Sigmoid colon (tissue), 7 donors: Measurements from ENCODE around the gene CABP2. TPM values are rescaled to one million over a fixed set of nuclear protein-coding genes. Genes with fewer than 3 reads are reported as not detected.

Source experiments
- DNase-seq: peaks from one replicate; pipeline ENCODE4 v3.0.0-alpha.2; 2019
- H3K27ac ChIP-seq, 4 donors: fragments of 200-600 bp; sonication (generic); one replicate each; pipeline ENCODE4 v1.5.1; 2016 to 2019; ENCODE audit warnings: mild to moderate bottlenecking in 1 of 4
- H3K27me3 ChIP-seq, 3 donors: fragments of 200-600 bp; sonication (generic); one replicate each; pipeline ENCODE4 v1.5.1; 2019; ENCODE audit warnings: mild to moderate bottlenecking in 1 of 3
- H3K36me3 ChIP-seq, 4 donors: fragments of 200-600 bp; sonication (generic); one replicate each; pipeline ENCODE4 v1.5.1; 2016 to 2019
- H3K4me1 ChIP-seq, 4 donors: fragments of 200-600 bp; sonication (generic); one replicate each; pipeline ENCODE4 v1.5.1; 2017 to 2019
- H3K4me3 ChIP-seq, 4 donors: fragments of 200-600 bp; sonication (generic); one replicate each; pipeline ENCODE4 v1.5.1; 2017 to 2019; ENCODE audit warnings: mild to moderate bottlenecking in 2 of 4, moderate library complexity in 1 of 4
- H3K9me3 ChIP-seq, 4 donors: fragments of 200-600 bp in 3 of 4; sonication (generic) in 3 of 4; one replicate each; pipeline versions ENCODE4 v1.5.1 to v1.6.1; 2013 to 2019
- CTCF ChIP-seq, 4 experiments: fragments of 450-650 bp in 3 of 4; fragments of 200-600 bp in 1 of 4; IDR thresholded peaks; one replicate each; pipeline ENCODE4 v1.5.1; 2016 to 2019; ENCODE audit warnings: antibody characterized with exemption in 4 of 4, mild to moderate bottlenecking in 3 of 4, moderate library complexity in 2 of 4
- EP300 ChIP-seq, 4 donors: sonication (generic); formaldehyde crosslinking; IDR thresholded peaks; one replicate each; pipeline ENCODE4 v1.6.1; 2017; ENCODE audit warnings: antibody characterized with exemption in 4 of 4
- POLR2A ChIP-seq, 2 donors: fragments of 450-650 bp; IDR thresholded peaks; one replicate each; pipeline ENCODE4 v1.6.1; 2016; ENCODE audit warnings: antibody characterized with exemption in 2 of 2, mild to moderate bottlenecking in 2 of 2, moderate library complexity in 2 of 2
- POLR2AphosphoS5 ChIP-seq, 4 donors: sonication (generic); formaldehyde crosslinking; IDR thresholded peaks; one replicate each; pipeline ENCODE4 v1.6.1; 2017; ENCODE audit warnings: antibody characterized with exemption in 4 of 4
- WGBS, 2 donors: extraction: QIAGEN DNeasy Blood & Tissue Kit; methylation state at CpG; one replicate each; pipeline ENCODE4 v1.1.7; 2013; 5-methylcytosine and 5-hydroxymethylcytosine counted together
- intact Hi-C: fragments of 100-400 bp; cut with DNase I; formaldehyde crosslinking; loops from one replicate; pipeline ENCODE4 v1.15.1; 2023
- polyA plus RNA-seq, 3 donors: library from polyadenylated mRNA; stranded (reverse); fragments of 200-250 nt; gene quantifications; one replicate each; pipeline ENCODE4 v1.2.3, GENCODE V29; 2013
- total RNA-seq, 4 donors: library from RNA; depleted of rRNA; stranded (reverse); fragments of >200 nt; gene quantifications; one replicate each; pipeline ENCODE4 v1.1.0, GENCODE V29; 2016
- donor health status: healthy with polysubstance abuse.
- donor health status: Bipolar disorder and iron deficiency.
- donor health status: healthy.

CABP2 gene
- total and polyA plus RNA-seq, 7 donors = not detected

- Histone ChIP-seq H3K4me3 (no peak overlapping the region), H3K27me3 (no peaks in the 10 kb centered on the region), H3K9me3 (no peaks in the 10 kb centered on the region), H3K4me1 (no peaks in the 10 kb centered on the region), H3K36me3 (no peaks in the 10 kb centered on the region), H3K27ac (no peak overlapping the region)
- intact Hi-C loops = no loop called here
- DNase-seq = no peak
- TF ChIP-seq POLR2A (IDR thresholded peaks at IDR 0.05) (no peak), EP300 (IDR thresholded peaks at IDR 0.05) (no peak), POLR2AphosphoS5 (IDR thresholded peaks at IDR 0.05) (no peak), CTCF (IDR thresholded peaks at IDR 0.05) (no peak)
- WGBS, 2 donors = 41 to 64% methylated on average over 2 of the region's 2 CpGs
Observed at GRCh38 chr11:67543585-67543984, 20.3 kb upstream of the CABP2 start.

GRCh38 chr11:67542971-67543370 is 19.7 kb upstream of the CABP2 start:
- no peak for TF ChIP-seq POLR2A (IDR thresholded peaks at IDR 0.05)
- TF ChIP-seq POLR2AphosphoS5 (IDR thresholded peaks at IDR 0.05) = no peak
- no peak for TF ChIP-seq EP300 (IDR thresholded peaks at IDR 0.05)
- no peak for TF ChIP-seq CTCF (IDR thresholded peaks at IDR 0.05)
- Histone ChIP-seq H3K27me3 (no peaks in the 10 kb centered on the region), H3K9me3 (no peaks in the 10 kb centered on the region), H3K27ac (no peak overlapping the region), H3K36me3 (no peaks in the 10 kb centered on the region), H3K4me3 (no peak overlapping the region), H3K4me1 (no peaks in the 10 kb centered on the region)
- 34 to 59% methylated on average over 7 of the region's 7 CpGs for WGBS, 2 donors
- no peak for DNase-seq
- intact Hi-C loops = no loop called here

GRCh38 chr11:67542169-67542568 is 18.9 kb upstream of the CABP2 start:
- H3K4me1 ChIP-seq = no peaks in the 10 kb centered on the region
- no peak overlapping the region for H3K4me3 ChIP-seq
- H3K27ac ChIP-seq = no peak overlapping the region
- H3K27me3 ChIP-seq = no peaks in the 10 kb centered on the region
- no peaks in the 10 kb centered on the region for H3K36me3 ChIP-seq
- DNase-seq = no peak
- no peak for TF ChIP-seq EP300 (IDR thresholded peaks at IDR 0.05)
- no peak for TF ChIP-seq POLR2A (IDR thresholded peaks at IDR 0.05)
- TF ChIP-seq CTCF (IDR thresholded peaks at IDR 0.05) = no peak
- TF ChIP-seq POLR2AphosphoS5 (IDR thresholded peaks at IDR 0.05) = no peak
- intact Hi-C loops = no loop called here
- no peaks in the 10 kb centered on the region for H3K9me3 ChIP-seq
- 67 to 69% methylated on average over 3 of the region's 3 CpGs for WGBS, 2 donors

GRCh38 chr11:67541198-67541597 is 18.0 kb upstream of the CABP2 start:
- H3K27ac ChIP-seq = no peak overlapping the region
- no peaks in the 10 kb centered on the region for H3K36me3 ChIP-seq
- no peak for DNase-seq
- H3K4me1 ChIP-seq = no peaks in the 10 kb centered on the region
- H3K27me3 ChIP-seq = no peaks in the 10 kb centered on the region
- H3K4me3 ChIP-seq = no peak overlapping the region
- no peak for TF ChIP-seq CTCF (IDR thresholded peaks at IDR 0.05)
- no peak for TF ChIP-seq POLR2A (IDR thresholded peaks at IDR 0.05)
- TF ChIP-seq EP300 (IDR thresholded peaks at IDR 0.05) = no peak
- 63 to 88% methylated on average over 6 of the region's 6 CpGs for WGBS, 2 donors
- no peaks in the 10 kb centered on the region for H3K9me3 ChIP-seq
- intact Hi-C loops = no loop called here

GRCh38 chr11:67539550-67539949 is 16.3 kb upstream of the CABP2 start:
- Histone ChIP-seq H3K4me1 (no peaks in the 10 kb centered on the region), H3K9me3 (no peaks in the 10 kb centered on the region), H3K27me3 (no peaks in the 10 kb centered on the region), H3K4me3 (no peak overlapping the region), H3K36me3 (no peaks in the 10 kb centered on the region), H3K27ac (no peak overlapping the region)
- DNase-seq = peak; percentile 4
- intact Hi-C loops = no loop called here
- no peak for TF ChIP-seq CTCF (IDR thresholded peaks at IDR 0.05)
- TF ChIP-seq EP300 (IDR thresholded peaks at IDR 0.05) = no peak
- no peak for TF ChIP-seq POLR2A (IDR thresholded peaks at IDR 0.05)
- no peak for TF ChIP-seq POLR2AphosphoS5 (IDR thresholded peaks at IDR 0.05)
- 54 to 80% methylated on average over 4 of the region's 4 CpGs for WGBS, 2 donors
